Mesothelial cell of epicardium (in vitro differentiated cells): ENCODE data around the gene SLC27A5. TPM values are rescaled to one million over a fixed set of nuclear protein-coding genes. Genes with fewer than 3 reads are reported as not detected.

Source experiments
- DNase-seq, 2 experiments: peaks; one replicate each; pipeline ENCODE4 v3.0.0; 2021; ENCODE audit warnings: low spot score in 2 of 2; ENCODE audit not compliant: unreplicated experiment in 2 of 2
- H3K27ac Mint-ChIP-seq: 2 replicates; pipeline ENCODE4 v1.8.0; 2021; ENCODE audit warnings: mixed read lengths
- H3K27me3 Mint-ChIP-seq: 2 replicates; pipeline ENCODE4 v1.8.0; 2021; ENCODE audit warnings: low read depth, mixed read lengths
- H3K36me3 Mint-ChIP-seq: 2 replicates; pipeline ENCODE4 v1.8.0; 2021; ENCODE audit warnings: mixed read lengths
- H3K4me1 Mint-ChIP-seq: 2 replicates; pipeline ENCODE4 v1.8.0; 2021; ENCODE audit warnings: mixed read lengths
- H3K4me3 Mint-ChIP-seq: 2 replicates; pipeline ENCODE4 v1.8.0; 2021; ENCODE audit warnings: mild to moderate bottlenecking, moderate library complexity, mixed read lengths
- H3K9me3 Mint-ChIP-seq: 2 replicates; pipeline ENCODE4 v1.8.0; 2021; ENCODE audit warnings: mixed read lengths
- CTCF ChIP-seq: fragments of 200-600 bp; sonication (generic); IDR thresholded peaks from one replicate; pipeline ENCODE4 v1.5.0; 2021; ENCODE audit warnings: antibody characterized with exemption; ENCODE audit not compliant: unreplicated experiment
- total RNA-seq: library from RNA; stranded (reverse); gene quantifications from 3 replicates; pipeline ENCODE4 v1.2.1, GENCODE V29; 2021

SLC27A5 gene
- total RNA-seq, 1 donor from 2014 or later, result 14.2 TPM

GRCh38 chr19:58558623-58559274 lies 47.0 kb upstream of the SLC27A5 start:
- Mint-ChIP-seq H3K4me1 (peaks cover 51% of the 10 kb centered on the region), H3K36me3 (peaks cover 12% of the 10 kb centered on the region), H3K9me3 (no peaks in the 10 kb centered on the region), H3K27ac (peak overlapping the region; percentile 100), H3K27me3 (no peaks in the 10 kb centered on the region), H3K4me3 (peak overlapping the region; percentile 96)
- peak; percentile 99 to 100 for DNase-seq
- no peak for TF ChIP-seq CTCF

GRCh38 chr19:58558066-58558622 lies 46.4 kb upstream of the SLC27A5 start, which contains the start of gene UBE2M:
Gene UBE2M (minus strand): TSS chr19:58558611. CDS start chr19:58558381, 230 bp downstream.
- Mint-ChIP-seq H3K27ac (peak within 1 kb of the TSS; percentile 100), H3K4me3 (peak within 1 kb of the TSS; percentile 96), H3K4me1 (peaks cover 54% of the 10 kb centered on the region), H3K9me3 (no peaks in the 10 kb centered on the region), H3K36me3 (peaks cover 15% of the 10 kb centered on the region), H3K27me3 (no peaks in the 10 kb centered on the region)
- no peak for TF ChIP-seq CTCF
- no peak for DNase-seq

- DNase-seq, result no peak
- no peaks in the 10 kb centered on the region for H3K9me3 Mint-ChIP-seq
- H3K36me3 Mint-ChIP-seq, result peaks cover 20% of the 10 kb centered on the region
- peaks cover 54% of the 10 kb centered on the region for H3K4me1 Mint-ChIP-seq
- no peak for TF ChIP-seq CTCF
- H3K27me3 Mint-ChIP-seq, result no peaks in the 10 kb centered on the region
- peak overlapping the region; percentile 94 for H3K4me3 Mint-ChIP-seq
- peak overlapping the region; percentile 99 for H3K27ac Mint-ChIP-seq
Observed at GRCh38 chr19:58557221-58558065, 45.7 kb upstream of the SLC27A5 start.

- Mint-ChIP-seq H3K9me3 (no peaks in the 10 kb centered on the region), H3K36me3 (peaks cover 24% of the 10 kb centered on the region), H3K4me1 (peaks cover 54% of the 10 kb centered on the region)
Observed at GRCh38 chr19:58556622-58557220, 44.9 kb upstream of the SLC27A5 start.

More at GRCh38 chr19:58556622-58557220, 44.9 kb upstream of the SLC27A5 start:
- no peak for TF ChIP-seq CTCF
- no peaks in the 10 kb centered on the region for H3K27me3 Mint-ChIP-seq
- peak overlapping the region; percentile 99 for H3K27ac Mint-ChIP-seq
- H3K4me3 Mint-ChIP-seq, result peak overlapping the region; percentile 94
- no peak for DNase-seq
